GM19328 (cell line): ENCODE measurements around the gene SYF2.

Source experiments
- ATAC-seq: cut with Tn5 transposase; IDR thresholded peaks from one replicate; pipeline ENCODE4 v1.9.1; 2021; ENCODE audit warnings: mild to moderate bottlenecking, moderate library complexity; ENCODE audit not compliant: unreplicated experiment

SYF2 gene

DNA sequence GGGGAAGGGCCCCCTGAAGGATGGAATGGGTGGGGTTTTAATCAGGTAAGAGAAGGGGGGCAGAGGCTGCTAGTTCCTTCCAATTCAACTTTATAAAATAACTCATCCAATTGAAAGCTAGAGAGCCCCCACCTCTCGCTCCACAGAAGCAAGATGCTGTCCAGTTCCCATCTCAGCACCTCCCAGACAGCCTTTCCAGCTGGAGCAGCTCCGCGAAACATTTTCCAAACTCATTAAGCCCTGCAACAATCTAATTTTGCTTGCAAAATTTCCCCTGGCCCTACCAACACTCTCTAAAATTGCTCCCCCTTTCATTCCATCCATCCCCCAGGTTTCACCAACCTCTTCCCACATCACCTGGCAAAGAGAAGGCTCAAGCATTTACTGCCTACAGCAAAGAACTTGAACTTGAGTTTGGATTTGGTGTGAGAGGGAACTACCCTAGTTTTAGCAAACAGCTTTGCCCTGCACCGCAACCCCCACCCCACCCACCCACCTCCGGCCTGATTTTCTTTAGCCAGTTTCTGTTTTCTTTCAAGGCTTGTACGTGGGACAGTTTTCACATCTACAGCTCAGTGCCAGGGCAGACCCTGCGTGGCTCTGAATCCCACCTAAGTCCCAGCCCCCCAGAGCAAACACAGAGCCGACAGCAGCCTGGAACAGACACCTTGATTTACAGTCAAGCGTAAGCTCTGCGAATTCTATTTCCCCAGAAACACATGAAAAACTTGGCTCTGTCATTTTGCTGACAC is 46.7 kb downstream of the SYF2 start:
- no peak for ATAC-seq

DNA sequence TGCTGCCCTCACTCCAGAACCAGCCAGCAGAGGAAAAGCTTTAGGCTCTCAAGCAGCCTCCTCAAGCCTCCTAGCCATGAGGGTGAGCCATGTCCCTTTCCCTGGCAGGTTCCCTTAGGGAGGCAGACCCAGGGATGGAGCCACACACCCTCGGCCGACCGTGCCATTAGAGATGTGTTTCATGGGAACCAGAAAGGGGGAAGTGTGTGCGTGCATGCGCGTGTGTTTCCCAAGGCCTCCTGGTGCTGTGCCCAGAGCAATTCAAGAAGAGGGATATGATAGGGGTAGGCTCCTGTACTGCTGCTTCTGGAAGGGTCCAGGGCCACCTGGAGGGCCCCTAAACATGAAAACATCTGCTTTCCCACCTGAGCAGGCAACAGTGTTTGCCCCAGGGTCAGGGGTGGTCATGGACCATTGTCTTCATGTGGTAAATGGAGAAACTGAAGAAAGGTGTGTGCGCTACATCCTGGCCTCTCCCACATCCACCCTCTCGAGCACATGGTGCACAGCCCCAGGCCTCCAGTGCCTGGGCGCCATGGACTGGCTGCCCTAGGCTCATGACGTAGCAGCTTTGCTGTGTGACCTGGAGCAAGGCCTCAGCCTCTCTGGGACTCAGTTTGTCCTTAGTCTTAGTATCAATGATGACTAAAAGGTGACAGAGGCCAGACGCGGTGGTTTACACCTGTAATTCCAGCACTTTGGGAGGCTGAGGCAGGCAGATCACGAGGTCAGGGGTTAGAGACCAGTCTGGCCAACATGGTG is 48.1 kb downstream of the SYF2 start:
- ATAC-seq, result no peak

DNA sequence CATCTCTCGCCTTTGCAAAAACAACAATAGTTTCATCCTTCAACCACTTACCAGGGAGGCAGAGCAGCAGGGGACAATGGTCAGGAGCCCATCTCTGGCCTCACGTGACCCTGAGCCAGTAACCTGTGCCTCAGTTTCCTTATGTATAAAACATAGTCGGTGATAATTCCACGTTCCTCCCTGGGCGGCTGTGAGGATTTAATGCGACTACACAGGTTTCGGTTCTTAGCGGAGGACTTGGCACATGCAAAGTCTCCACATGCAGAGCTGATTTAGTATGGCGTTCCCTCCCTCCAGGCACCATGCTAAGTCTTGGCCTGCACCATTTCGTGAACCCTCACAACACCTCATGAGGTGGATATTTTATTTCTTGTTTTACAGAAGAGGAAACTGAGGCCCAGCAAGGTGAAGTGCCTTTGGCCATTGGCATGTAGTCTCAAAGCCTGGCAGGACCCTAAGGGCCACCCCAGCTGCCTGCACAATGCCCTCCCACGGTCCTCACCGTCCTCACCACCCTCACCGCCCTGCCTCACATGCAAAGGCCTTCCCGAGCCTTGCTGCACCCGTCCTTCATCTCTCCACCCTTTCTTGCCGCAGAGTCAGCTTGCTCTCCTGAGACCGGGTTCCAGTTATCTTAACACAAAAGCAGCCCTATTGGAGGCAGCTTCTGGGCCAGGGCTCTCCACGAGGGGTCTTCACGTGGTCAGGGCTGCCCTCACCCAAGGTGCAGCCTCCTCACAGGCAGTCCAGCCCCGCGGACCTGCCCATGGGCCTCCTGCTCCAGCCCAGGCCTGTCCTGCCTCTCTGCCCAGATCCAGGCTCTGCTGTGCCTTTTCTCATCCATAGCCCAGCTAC is 48.9 kb downstream of the SYF2 start:
- no peak for ATAC-seq

DNA sequence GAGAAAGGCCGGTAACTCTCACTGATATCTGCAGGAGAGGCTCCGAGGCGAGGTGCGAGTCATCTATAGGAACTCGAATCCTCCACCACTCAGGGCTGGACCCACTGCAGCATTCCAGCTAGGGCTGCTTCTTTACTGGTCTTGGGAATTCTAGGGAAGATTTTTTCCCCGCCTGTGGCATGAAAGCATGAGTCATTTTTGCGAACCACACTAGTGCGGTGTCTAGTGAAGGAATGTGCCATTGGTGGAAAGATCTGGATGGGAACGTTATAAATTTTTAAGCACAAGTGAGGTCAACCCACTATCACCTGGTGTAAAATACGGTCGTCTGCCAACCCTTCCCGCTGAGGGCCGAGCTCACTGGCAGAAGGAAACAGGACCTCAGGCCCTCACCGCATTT is 49.7 kb downstream of the SYF2 start:
- ATAC-seq, result no peak

DNA sequence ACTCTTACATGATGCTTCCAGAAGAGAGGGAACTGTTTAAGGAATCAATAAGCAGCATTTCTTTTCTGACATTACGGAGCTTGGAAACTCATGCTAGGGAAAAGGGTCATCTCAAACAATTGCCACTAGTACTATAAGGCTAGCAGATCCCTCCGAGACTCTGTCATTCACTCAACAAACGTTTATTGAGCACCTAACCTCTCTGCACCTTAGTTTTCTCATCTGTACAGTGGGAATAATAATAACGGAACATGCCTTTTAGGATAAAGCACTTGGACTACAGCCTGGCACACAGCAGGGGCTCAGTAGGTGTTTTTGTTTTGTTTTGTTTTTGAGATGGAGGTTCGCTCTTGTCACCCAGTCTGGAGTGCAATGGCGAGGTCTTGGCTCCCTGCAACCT is 51.3 kb downstream of the SYF2 start:
- no peak for ATAC-seq

DNA sequence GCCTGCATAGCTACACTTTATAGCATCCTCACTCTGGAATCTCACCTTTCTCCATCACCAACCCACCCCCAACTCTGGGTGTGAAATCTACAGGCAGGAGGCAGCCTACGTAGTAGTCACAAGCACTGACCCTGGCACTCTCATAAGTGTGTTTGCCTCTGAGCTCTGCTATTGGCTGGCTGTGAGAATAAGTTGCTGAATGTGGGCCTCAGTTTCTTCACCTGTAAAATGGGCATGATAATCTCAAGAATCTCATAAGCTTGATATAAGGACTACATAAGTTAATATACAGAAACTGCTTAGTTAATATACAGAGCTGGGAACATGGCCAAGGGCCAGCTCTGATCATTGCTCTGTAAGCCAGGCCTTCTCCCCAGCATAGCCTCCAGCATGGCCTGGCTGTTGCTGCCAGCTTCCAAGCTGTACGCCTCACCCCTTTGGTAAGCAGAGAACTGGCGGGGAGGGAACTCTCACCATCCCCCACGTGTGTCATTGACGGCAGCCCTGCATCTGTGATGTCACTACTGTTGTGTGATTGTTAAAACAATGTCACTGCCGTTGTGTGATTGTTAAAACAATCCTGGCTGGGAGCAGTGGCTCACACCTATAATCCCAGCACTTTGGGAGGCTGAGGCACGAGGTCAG is 53.3 kb downstream of the SYF2 start:
- ATAC-seq, result no peak

DNA sequence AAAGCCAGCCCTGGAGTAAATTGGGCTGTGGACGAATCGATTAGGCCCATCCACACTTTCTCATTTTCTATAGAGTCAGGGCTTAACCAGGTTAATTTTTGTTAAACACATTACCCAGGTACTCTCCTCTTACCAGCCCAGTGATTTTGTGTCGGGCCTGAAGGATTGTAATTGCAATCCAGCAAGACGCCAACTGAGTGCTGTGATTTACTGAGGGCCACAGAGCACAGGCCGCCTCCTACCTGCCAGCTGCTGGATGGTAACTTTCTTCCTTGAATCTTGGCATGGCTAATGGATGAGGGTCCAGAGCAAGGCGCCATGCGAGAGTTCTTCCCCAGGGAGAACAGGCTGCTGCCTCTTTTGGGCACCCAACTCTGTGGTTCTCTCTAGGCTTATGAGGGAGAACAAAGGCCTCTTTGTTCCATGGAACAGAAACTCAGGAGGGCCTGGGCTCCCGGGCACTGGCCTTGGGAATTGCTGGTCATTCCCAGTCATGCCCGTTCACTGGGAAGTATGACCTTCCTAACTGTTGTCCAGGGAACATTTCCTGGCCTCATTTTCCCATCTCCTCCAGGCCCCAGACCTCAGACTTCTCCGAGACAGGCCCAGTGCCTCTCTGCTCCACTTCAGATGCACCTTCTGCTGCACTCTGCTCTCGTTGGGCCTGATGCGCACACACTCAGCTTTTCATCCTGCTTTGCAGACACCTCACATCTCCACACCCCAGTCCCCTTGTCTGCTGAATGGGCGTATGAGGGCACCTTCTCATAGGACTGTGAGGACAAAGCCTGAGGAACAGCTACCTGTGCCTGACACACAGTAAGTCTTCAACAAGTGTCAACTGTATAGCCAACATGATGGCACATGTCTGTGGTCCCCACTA is 57.3 kb downstream of the SYF2 start:
- ATAC-seq, result no peak

DNA sequence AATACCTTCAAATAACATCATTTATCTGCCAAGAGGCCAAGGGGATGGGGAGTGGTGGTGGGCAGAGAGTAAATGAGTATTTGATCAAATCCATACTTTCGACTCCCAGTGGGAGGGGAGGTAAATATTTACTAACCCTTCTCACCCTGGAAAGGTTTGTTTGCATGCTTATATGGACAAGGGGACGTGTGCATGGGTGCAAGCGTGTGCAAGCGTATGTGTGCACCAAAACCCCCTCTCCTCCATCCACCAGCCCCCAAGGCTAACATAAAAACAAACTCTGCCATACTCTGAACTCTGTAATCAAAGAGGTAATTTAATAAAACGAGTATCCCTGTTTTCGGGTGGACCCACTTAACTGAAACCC is 58.0 kb downstream of the SYF2 start:
- no peak for ATAC-seq

DNA sequence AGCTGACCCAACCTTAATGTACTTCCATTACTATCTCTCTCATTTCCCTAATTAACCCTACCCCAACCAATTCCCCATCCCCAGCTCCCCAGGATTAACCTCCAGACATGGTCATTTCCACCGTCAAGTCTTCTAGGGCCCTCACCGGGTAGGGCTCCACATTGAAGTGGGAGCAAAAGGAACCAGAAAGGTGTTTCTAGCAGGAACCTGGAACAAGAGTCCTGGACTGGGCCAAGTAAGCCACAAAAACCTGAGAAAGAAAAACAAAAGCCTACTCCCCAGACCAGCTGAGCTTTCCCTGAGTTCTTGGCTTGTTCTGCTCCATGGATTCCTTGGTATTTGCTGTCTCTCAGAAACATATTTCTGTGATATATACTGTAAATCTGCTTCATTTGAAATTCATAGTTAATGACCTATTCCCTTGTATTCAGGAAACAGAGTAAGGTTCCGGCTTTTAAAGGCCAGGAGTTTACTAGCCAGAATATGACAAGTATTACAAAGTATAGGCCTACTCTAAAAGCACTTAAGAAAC is 58.4 kb downstream of the SYF2 start:
- ATAC-seq, result no peak
